ENCODE data around the gene TRIM47.

DNA sequence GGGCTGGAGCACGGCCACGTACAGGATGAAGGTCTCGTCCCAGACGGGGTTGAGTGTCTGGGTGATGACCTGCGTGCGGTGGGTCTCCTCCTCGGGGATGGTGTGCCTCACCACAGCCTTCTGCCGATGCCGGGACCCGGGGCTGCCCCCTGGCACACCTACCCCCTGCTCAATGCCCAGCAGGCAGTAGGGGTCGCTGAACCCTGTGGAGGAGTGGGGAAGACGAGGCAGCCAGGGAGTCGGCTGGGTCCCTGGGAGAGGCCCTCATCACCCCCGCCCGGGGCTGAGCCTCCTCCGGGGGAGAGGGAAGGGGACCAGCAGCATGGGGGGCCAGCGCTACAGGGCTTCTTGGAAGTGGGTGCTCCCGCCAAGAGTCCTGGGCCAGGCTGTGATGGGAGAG, 36.0 kb downstream of the TRIM47 start:
- TF ChIP-seq, protein P1, sequence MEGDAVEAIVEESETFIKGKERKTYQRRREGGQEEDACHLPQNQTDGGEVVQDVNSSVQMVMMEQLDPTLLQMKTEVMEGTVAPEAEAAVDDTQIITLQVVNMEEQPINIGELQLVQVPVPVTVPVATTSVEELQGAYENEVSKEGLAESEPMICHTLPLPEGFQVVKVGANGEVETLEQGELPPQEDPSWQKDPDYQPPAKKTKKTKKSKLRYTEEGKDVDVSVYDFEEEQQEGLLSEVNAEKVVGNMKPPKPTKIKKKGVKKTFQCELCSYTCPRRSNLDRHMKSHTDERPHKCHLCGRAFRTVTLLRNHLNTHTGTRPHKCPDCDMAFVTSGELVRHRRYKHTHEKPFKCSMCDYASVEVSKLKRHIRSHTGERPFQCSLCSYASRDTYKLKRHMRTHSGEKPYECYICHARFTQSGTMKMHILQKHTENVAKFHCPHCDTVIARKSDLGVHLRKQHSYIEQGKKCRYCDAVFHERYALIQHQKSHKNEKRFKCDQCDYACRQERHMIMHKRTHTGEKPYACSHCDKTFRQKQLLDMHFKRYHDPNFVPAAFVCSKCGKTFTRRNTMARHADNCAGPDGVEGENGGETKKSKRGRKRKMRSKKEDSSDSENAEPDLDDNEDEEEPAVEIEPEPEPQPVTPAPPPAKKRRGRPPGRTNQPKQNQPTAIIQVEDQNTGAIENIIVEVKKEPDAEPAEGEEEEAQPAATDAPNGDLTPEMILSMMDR (IDR thresholded peaks at IDR 0.05) = no peak
- no peak for TF ChIP-seq POLR2A (IDR thresholded peaks at IDR 0.05)

Measured in lower leg skin (tissue), 3 donors.